Measurements from ENCODE around the gene ACO2.

Gene ACO2

GRCh38 chr22:41435560-41435959 lies 33.4 kb upstream of the ACO2 start (continued):
- no peak for TF ChIP-seq ZBTB11 (tag by site-specific recombination; conservative IDR thresholded peaks at IDR 0.05; ENCODE audit: low read depth)

- H3K9me3 ChIP-seq (ENCODE audit: control insufficient read depth, insufficient read depth, low read depth, low read length): no peaks in the 10 kb centered on the region
- TF ChIP-seq ZNF24 (tag by site-specific recombination; IDR thresholded peaks at IDR 0.05): no peak
- TF ChIP-seq ZNF571 (tag by site-specific recombination; IDR thresholded peaks at IDR 0.05): no peak
- TF ChIP-seq KLF9 (tag by site-specific recombination; IDR thresholded peaks at IDR 0.05; ENCODE audit: low read depth): peak; percentile 53
- no peak for TF ChIP-seq GLIS1 (tag by site-specific recombination; IDR thresholded peaks at IDR 0.05)
- POLR2A ChIA-PET: interaction anchor here (1.0 to 2.9 kb wide), 4 partner anchors 9 to 56 kb away, joined by 3 to 31 read pairs (median 3); partner anchors contain the start of gene TOB2
- peaks cover 28 to 89% of the 10 kb centered on the region in 2 experiments for H3K36me3 ChIP-seq (ENCODE audit: control insufficient read depth in 2 of 2, insufficient read depth in 1 of 2, low read length in 2 of 2)
- CTCF ChIA-PET: interaction anchor here (0.7 to 1.3 kb wide), 2 partner anchors 9 to 81 kb away, joined by 5 to 11 read pairs; no protein-coding TSS in a partner anchor
- peak overlapping the region; percentile 37; the same call in 1 of the 2 replicates for H3K27ac ChIP-seq (ENCODE audit: extremely low read depth, low read depth, low read length)
- H3K4me1 ChIP-seq (ENCODE audit: control insufficient read depth, insufficient read depth, low read length): peaks cover 3% of the 10 kb centered on the region
- H3K4me3 ChIP-seq (ENCODE audit: low read depth, low read length): no peak overlapping the region
Measured at GRCh38 chr22:41436322-41437113, 32.4 kb upstream of the ACO2 start.

- no peak overlapping the region for H3K4me3 ChIP-seq (ENCODE audit: low read depth, low read length)
- H3K9me3 ChIP-seq (ENCODE audit: control insufficient read depth, insufficient read depth, low read depth, low read length): no peaks in the 10 kb centered on the region
- CTCF ChIA-PET: interaction anchor here (0.7 to 1.3 kb wide), 2 partner anchors 8 to 80 kb away, joined by 5 to 11 read pairs; no protein-coding TSS in a partner anchor
- peaks cover 3% of the 10 kb centered on the region for H3K4me1 ChIP-seq (ENCODE audit: control insufficient read depth, insufficient read depth, low read length)
- H3K27ac ChIP-seq (ENCODE audit: extremely low read depth, low read depth, low read length): 0 out of 2 replicates have a peak overlapping the region, but pooled peaks have one; percentile 28
- POLR2A ChIA-PET: interaction anchor here (0.6 to 2.9 kb wide), 4 partner anchors 10 to 57 kb away, joined by 3 to 31 read pairs (median 4); partner anchors contain the start of gene TOB2
- H3K36me3 ChIP-seq (ENCODE audit: control insufficient read depth in 2 of 2, insufficient read depth in 1 of 2, low read length in 2 of 2): peaks cover 33 to 87% of the 10 kb centered on the region in 2 experiments
- TF ChIP-seq ZNF362 (tag by site-specific recombination; IDR thresholded peaks at IDR 0.05): no peak
- no peak for TF ChIP-seq EGR2 (tag by site-specific recombination; IDR thresholded peaks at IDR 0.05; ENCODE audit: low read depth)
- no peak for TF ChIP-seq ZNF560 (tag by site-specific recombination; IDR thresholded peaks at IDR 0.05; ENCODE audit: borderline replicate concordance)
- no peak for TF ChIP-seq ZNF16 (tag by site-specific recombination; IDR thresholded peaks at IDR 0.05; ENCODE audit: low read depth)
- no peak for TF ChIP-seq ZNF24 (tag by site-specific recombination; IDR thresholded peaks at IDR 0.05)
- no peak for TF ChIP-seq ZNF239 (tag by site-specific recombination; IDR thresholded peaks at IDR 0.05)
- TF ChIP-seq HIC1 (tag by site-specific recombination; IDR thresholded peaks at IDR 0.05): no peak
- no peak for TF ChIP-seq ZNF777 (tag by site-specific recombination; IDR thresholded peaks at IDR 0.05; ENCODE audit: borderline replicate concordance)
- TF ChIP-seq KLF7 (tag by site-specific recombination; IDR thresholded peaks at IDR 0.05; ENCODE audit: borderline replicate concordance): no peak
- TF ChIP-seq ZSCAN4 (tag by site-specific recombination; IDR thresholded peaks at IDR 0.05): no peak
- TF ChIP-seq ZNF558 (tag by site-specific recombination; IDR thresholded peaks at IDR 0.05): no peak
- no peak for TF ChIP-seq BCL6B (tag by site-specific recombination; IDR thresholded peaks at IDR 0.05)
- no peak for TF ChIP-seq TSHZ1 (tag by site-specific recombination; IDR thresholded peaks at IDR 0.05; ENCODE audit: borderline replicate concordance)
Measured at GRCh38 chr22:41437198-41437597, 31.7 kb upstream of the ACO2 start.
